ENCODE measurements around the gene AK9.

AK9 gene

GRCh38 chr6:109449795-109450673 is 241.0 kb downstream of the AK9 start:
- Histone ChIP-seq H3K9me3 (ENCODE audit: control insufficient read depth, insufficient read depth, low read depth, low read length) (no peaks in the 10 kb centered on the region), H3K4me3 (ENCODE audit: low read depth, low read length) (no peak overlapping the region), H3K36me3 (ENCODE audit: control insufficient read depth, insufficient read depth, low read length) (peaks cover 55% of the 10 kb centered on the region), H3K9ac (ENCODE audit: low read length) (no peak overlapping the region), H3K27me3 (ENCODE audit: control insufficient read depth, insufficient read depth, low read length) (no peaks in the 10 kb centered on the region), H3K4me1 (ENCODE audit: control insufficient read depth, insufficient read depth, low read length) (peaks cover 8% of the 10 kb centered on the region; the same call in 1 of the 2 replicates), H3K27ac (ENCODE audit: low read depth, low read length) (no peak overlapping the region)

DNA sequence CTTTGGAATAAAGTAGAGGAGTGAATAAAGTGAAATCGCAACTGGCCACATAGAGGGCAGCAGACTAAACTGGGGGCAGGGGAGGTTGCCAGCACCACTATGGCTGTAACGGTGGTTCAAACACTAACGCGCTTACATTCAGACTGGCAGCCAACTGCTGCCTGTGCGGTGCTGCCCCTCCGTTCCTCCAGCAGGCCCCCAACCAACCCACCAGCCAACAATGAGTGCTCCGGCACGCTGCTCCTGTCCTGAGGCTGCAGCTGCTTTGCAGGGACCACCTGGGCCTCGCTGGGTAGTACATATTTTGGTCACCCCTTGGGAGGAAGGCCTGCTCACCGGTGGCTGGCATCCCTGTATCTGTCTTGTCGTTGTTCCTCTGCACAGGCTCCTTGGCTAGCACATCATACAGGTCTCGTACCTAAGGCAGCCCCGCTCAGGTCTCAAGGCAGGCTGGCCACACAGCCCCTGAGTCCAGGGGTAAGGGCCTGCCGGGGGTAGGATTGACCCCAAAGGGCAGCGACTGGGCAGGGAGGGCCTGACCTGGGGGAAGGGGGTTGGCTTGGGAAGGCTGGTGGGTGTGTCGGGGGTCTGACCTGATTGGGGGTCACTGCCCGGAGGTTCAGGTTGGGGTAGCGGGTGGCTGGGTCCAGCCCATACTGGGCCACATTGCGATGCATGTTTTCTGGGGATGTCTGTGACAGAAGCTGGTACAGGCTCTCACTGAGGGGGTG is 241.8 kb downstream of the AK9 start:
- peaks cover 63% of the 10 kb centered on the region for H3K36me3 ChIP-seq (ENCODE audit: control insufficient read depth, insufficient read depth, low read length)
- no peak overlapping the region for H3K9ac ChIP-seq (ENCODE audit: low read length)
- no peak overlapping the region for H3K4me3 ChIP-seq (ENCODE audit: low read depth, low read length)
- no peaks in the 10 kb centered on the region for H3K9me3 ChIP-seq (ENCODE audit: control insufficient read depth, insufficient read depth, low read depth, low read length)
- no peak overlapping the region for H3K27ac ChIP-seq (ENCODE audit: low read depth, low read length)
- H3K27me3 ChIP-seq (ENCODE audit: control insufficient read depth, insufficient read depth, low read length), result no peaks in the 10 kb centered on the region
- peaks cover 3% of the 10 kb centered on the region; the same call in 1 of the 2 replicates for H3K4me1 ChIP-seq (ENCODE audit: control insufficient read depth, insufficient read depth, low read length)

GRCh38 chr6:109448615-109449014 is 242.4 kb downstream of the AK9 start:
- Histone ChIP-seq H3K4me3 (ENCODE audit: low read depth, low read length) (no peak overlapping the region), H3K9me3 (ENCODE audit: control insufficient read depth, insufficient read depth, low read depth, low read length) (no peaks in the 10 kb centered on the region), H3K27me3 (ENCODE audit: control insufficient read depth, insufficient read depth, low read length) (no peaks in the 10 kb centered on the region), H3K4me1 (ENCODE audit: control insufficient read depth, insufficient read depth, low read length) (no peaks in the 10 kb centered on the region), H3K36me3 (ENCODE audit: control insufficient read depth, insufficient read depth, low read length) (peaks cover 68% of the 10 kb centered on the region), H3K27ac (ENCODE audit: low read depth, low read length) (no peak overlapping the region), H3K9ac (ENCODE audit: low read length) (no peak overlapping the region)

GRCh38 chr6:109447878-109448555 is 243.0 kb downstream of the AK9 start:
- Histone ChIP-seq H3K36me3 (ENCODE audit: control insufficient read depth, insufficient read depth, low read length) (peaks cover 68% of the 10 kb centered on the region), H3K27ac (ENCODE audit: low read depth, low read length) (no peak overlapping the region), H3K27me3 (ENCODE audit: control insufficient read depth, insufficient read depth, low read length) (no peaks in the 10 kb centered on the region), H3K4me1 (ENCODE audit: control insufficient read depth, insufficient read depth, low read length) (no peaks in the 10 kb centered on the region), H3K9me3 (ENCODE audit: control insufficient read depth, insufficient read depth, low read depth, low read length) (no peaks in the 10 kb centered on the region), H3K9ac (ENCODE audit: low read length) (no peak overlapping the region), H3K4me3 (ENCODE audit: low read depth, low read length) (no peak overlapping the region)

DNA sequence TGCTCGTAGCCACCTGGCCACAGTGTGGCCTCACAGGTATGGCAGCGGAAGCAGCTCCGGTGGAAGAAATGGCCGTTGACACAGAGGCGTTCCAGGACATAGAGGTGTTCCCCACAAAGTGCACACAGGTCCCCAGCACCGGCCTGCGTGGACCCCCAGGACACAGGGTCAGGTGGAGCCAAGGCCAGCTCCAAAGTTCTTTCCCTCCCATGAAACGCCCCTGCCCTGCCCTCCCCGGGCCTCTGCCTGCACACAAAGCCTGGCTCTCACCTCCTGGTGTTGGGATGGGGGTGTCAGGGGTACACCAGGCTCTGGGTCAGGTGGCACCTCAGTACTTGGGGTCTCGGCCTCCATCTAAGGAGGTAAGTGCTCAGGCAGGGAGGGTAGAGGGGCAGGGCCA is 243.9 kb downstream of the AK9 start:
- no peaks in the 10 kb centered on the region for H3K27me3 ChIP-seq (ENCODE audit: control insufficient read depth, insufficient read depth, low read length)
- H3K27ac ChIP-seq (ENCODE audit: low read depth, low read length), result no peak overlapping the region
- no peak overlapping the region for H3K9ac ChIP-seq (ENCODE audit: low read length)
- H3K4me3 ChIP-seq (ENCODE audit: low read depth, low read length), result no peak overlapping the region
- no peaks in the 10 kb centered on the region for H3K9me3 ChIP-seq (ENCODE audit: control insufficient read depth, insufficient read depth, low read depth, low read length)
- H3K4me1 ChIP-seq (ENCODE audit: control insufficient read depth, insufficient read depth, low read length), result no peaks in the 10 kb centered on the region
- H3K36me3 ChIP-seq (ENCODE audit: control insufficient read depth, insufficient read depth, low read length), result peaks cover 72% of the 10 kb centered on the region

DNA sequence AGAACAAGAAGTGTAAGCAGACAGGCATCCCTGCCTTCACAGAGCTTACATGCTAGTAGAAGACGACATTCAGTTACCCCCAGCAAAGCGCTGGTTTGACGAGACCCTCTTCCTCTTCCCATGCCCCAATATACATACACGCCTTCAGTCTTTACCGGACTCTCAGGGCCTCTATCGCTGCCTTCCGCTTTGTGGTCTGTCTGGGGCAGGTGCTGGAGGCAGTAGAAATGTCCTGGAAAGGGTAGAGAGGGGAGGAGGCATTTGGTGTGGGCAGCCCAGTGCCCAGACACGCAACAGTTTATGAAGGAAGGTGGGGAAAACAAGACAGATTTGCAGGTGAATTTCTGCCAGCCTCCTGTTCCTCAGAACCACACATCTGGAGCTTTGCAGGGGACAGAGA is 244.5 kb downstream of the AK9 start:
- no peaks in the 10 kb centered on the region for H3K27me3 ChIP-seq (ENCODE audit: control insufficient read depth, insufficient read depth, low read length)
- no peak overlapping the region for H3K27ac ChIP-seq (ENCODE audit: low read depth, low read length)
- H3K4me3 ChIP-seq (ENCODE audit: low read depth, low read length), result no peak overlapping the region
- no peaks in the 10 kb centered on the region for H3K9me3 ChIP-seq (ENCODE audit: control insufficient read depth, insufficient read depth, low read depth, low read length)
- H3K9ac ChIP-seq (ENCODE audit: low read length), result no peak overlapping the region
- peaks cover 5% of the 10 kb centered on the region; the same call in 1 of the 2 replicates for H3K4me1 ChIP-seq (ENCODE audit: control insufficient read depth, insufficient read depth, low read length)
- peaks cover 67% of the 10 kb centered on the region for H3K36me3 ChIP-seq (ENCODE audit: control insufficient read depth, insufficient read depth, low read length)

- no peak overlapping the region for H3K27ac ChIP-seq (ENCODE audit: low read depth, low read length)
- H3K9ac ChIP-seq (ENCODE audit: low read length), result no peak overlapping the region
- H3K4me3 ChIP-seq (ENCODE audit: low read depth, low read length), result no peak overlapping the region
- H3K36me3 ChIP-seq (ENCODE audit: control insufficient read depth, insufficient read depth, low read length), result peaks cover 65% of the 10 kb centered on the region
- H3K9me3 ChIP-seq (ENCODE audit: control insufficient read depth, insufficient read depth, low read depth, low read length), result no peaks in the 10 kb centered on the region
- no peaks in the 10 kb centered on the region for H3K27me3 ChIP-seq (ENCODE audit: control insufficient read depth, insufficient read depth, low read length)
- H3K4me1 ChIP-seq (ENCODE audit: control insufficient read depth, insufficient read depth, low read length), result peaks cover 8% of the 10 kb centered on the region; the same call in 1 of the 2 replicates
Observed at GRCh38 chr6:109446072-109446471, 244.9 kb downstream of the AK9 start.

DNA sequence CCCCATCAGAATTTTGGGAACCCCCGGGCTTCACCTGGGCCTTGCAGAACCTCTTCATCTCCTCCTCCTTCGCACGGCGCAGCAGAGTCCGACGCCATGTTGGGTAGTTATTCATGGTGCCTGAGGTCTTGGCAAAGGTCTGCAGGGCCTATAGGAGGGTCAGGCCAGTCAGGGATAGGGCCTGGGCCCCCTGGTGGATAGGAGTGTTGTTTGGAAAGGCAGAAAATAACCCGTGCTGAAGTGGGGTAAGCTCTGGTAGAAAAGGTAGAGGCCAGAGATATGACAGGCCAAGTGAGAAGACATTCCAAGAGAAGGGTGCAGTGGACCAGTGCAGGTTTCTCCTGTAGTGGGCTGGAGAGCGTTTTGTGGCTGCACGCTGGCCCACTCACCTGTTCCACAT is 245.6 kb downstream of the AK9 start:
- peaks cover 8% of the 10 kb centered on the region; the same call in 1 of the 2 replicates for H3K4me1 ChIP-seq (ENCODE audit: control insufficient read depth, insufficient read depth, low read length)
- H3K9me3 ChIP-seq (ENCODE audit: control insufficient read depth, insufficient read depth, low read depth, low read length), result no peaks in the 10 kb centered on the region
- H3K36me3 ChIP-seq (ENCODE audit: control insufficient read depth, insufficient read depth, low read length), result peaks cover 59% of the 10 kb centered on the region
- H3K27me3 ChIP-seq (ENCODE audit: control insufficient read depth, insufficient read depth, low read length), result no peaks in the 10 kb centered on the region
- no peak overlapping the region for H3K9ac ChIP-seq (ENCODE audit: low read length)
- no peak overlapping the region for H3K4me3 ChIP-seq (ENCODE audit: low read depth, low read length)
- H3K27ac ChIP-seq (ENCODE audit: low read depth, low read length), result no peak overlapping the region

DNA sequence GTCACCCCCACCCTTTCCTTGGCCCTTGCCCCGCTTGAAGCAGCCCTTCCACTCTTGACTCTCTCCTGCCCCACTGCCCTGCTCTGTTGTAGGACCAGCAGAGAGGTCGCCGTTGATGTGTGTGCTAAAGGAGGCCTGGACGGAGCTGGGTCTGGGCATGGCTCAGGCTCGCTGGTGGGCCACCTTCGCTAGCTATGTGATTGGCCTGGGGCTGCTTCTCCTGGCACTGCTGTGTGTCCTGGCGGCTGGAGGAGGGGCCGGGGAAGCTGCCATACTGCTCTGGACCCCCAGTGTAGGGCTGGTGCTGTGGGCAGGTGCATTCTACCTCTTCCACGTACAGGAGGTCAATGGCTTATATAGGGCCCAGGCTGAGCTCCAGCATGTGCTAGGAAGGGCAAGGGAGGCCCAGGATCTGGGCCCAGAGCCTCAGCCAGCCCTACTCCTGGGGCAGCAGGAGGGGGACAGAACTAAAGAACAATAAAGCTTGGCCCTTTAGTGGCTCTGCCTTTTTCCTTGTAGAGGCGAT is 247.5 kb downstream of the AK9 start:
- no peaks in the 10 kb centered on the region for H3K9me3 ChIP-seq (ENCODE audit: control insufficient read depth, insufficient read depth, low read depth, low read length)
- no peak overlapping the region for H3K27ac ChIP-seq (ENCODE audit: low read depth, low read length)
- peaks cover 5% of the 10 kb centered on the region; the same call in 1 of the 2 replicates for H3K27me3 ChIP-seq (ENCODE audit: control insufficient read depth, insufficient read depth, low read length)
- peaks cover 8% of the 10 kb centered on the region; the same call in 1 of the 2 replicates for H3K4me1 ChIP-seq (ENCODE audit: control insufficient read depth, insufficient read depth, low read length)
- peaks cover 55% of the 10 kb centered on the region for H3K36me3 ChIP-seq (ENCODE audit: control insufficient read depth, insufficient read depth, low read length)
- no peak overlapping the region for H3K4me3 ChIP-seq (ENCODE audit: low read depth, low read length)
- H3K9ac ChIP-seq (ENCODE audit: low read length), result no peak overlapping the region
